DMS153 (cell line): Measurements from ENCODE around the gene TGFBRAP1.
"Not testable (repeated sequence)": the region's sequence is repeated elsewhere in the genome, so short reads cannot be mapped to it uniquely, and the experiment has no call there.

Experiments
- DNase-seq: peaks from one replicate; lab custom pipeline; 2025; lab: John Stamatoyannopoulos, UW

TGFBRAP1 gene

DNA sequence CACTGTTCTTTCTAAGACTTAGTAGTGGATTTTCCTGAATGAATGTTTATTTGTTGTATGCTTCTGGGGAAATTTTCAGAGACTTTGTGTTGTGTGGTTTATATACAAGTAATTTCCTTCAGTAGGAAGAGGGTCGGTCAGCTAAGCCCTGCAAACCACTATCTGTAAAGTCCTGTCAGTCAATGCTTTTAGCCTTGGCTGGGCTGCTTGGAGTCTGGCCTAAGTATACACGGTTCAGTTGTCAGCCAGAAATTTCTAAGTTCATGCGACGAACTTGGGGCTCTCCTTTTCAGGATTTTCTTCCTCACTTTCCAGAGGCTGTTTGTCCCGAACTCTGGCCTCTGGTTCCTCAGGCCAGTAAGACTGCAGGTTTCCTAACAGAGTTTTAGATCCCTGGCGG, 29.1 kb upstream of the TGFBRAP1 start:
- no peak for DNase-seq

DNA sequence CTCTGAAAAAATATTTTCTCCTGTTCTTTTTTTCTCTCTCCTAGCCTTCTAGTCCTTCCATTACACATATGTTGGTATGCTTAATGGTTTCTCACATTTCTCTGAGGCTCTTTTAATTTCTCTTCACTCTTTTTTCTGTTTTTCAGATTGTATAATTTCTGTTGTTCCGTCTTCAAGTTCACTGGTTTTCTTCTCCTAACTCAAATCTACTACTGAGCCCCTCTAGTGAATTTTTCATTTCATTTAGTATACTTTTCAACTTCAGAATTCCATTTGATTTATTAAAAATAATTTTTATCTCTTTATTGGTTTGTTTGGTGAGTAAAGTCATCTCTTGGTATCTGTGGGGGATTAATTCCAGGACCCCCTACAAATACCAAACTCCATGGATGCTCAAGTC, 27.6 kb upstream of the TGFBRAP1 start:
- DNase-seq, result no peak

DNA sequence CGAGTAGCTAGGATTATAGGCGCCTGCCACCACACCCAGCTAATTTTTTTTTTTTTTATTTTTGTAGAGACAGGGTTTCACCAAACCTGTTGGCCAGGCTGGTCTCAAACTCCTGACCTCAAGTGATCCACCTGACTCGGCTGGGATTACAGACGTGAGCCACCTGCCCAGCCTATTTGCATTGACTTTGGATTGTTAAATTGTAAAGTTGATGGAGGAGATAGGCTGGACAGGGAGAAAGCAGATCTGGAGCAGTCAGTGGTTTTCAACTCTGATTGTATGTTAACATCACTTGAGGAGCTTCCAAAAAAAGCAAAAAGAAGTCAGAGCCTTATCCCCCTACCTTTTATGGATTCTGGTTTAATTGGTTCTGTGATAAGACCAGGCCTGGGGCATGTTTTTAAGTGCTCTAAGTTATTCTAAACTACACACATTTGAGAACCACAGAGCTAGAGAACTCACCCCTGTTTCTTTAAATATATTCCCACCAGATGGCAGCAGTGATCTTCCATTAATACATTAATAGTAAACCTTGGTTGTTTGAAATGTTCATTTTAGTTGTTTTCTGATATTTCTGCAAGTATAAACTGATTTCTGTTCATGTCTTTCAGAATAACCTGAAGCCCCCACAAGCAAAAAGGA, 15.3 kb upstream of the TGFBRAP1 start:
- DNase-seq, result no peak

DNA sequence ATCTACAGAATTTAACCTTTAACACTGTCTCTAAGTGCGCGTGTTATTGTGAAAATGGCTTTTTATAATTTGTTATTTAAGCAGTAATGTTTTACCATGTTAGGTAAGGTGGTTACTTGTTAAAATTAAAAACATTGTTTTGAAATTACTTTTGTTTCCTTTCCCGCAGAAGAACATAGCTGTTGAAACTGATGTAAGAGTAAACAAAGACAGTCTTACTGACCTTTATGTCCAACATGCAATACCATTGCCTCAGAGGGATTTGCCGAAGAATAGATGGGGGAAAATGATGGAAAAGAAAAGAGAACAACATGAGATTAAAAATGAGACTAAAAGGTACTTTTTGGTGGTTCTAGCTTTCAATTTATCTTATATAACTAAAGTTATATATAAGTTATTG, 9.9 kb upstream of the TGFBRAP1 start:
- DNase-seq, result no peak

DNA sequence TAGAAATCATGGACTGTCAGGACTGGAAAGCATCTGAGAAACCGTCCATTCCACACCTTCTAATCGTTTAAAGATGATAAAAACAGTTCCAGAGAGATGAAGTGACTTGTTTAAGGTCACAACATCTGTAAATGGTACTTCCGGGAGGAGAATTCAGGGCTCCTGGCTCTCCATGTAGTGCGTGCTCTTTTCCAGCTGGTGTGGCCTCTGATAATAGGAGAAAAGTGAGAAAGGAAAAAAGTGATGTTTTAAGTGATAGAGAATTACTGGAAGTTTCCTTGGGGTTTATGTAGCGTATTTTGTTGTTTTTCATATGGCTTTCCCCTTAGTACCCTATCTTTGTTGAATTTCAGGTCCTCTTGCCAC, 8.5 kb upstream of the TGFBRAP1 start:
- DNase-seq, result no peak

DNA sequence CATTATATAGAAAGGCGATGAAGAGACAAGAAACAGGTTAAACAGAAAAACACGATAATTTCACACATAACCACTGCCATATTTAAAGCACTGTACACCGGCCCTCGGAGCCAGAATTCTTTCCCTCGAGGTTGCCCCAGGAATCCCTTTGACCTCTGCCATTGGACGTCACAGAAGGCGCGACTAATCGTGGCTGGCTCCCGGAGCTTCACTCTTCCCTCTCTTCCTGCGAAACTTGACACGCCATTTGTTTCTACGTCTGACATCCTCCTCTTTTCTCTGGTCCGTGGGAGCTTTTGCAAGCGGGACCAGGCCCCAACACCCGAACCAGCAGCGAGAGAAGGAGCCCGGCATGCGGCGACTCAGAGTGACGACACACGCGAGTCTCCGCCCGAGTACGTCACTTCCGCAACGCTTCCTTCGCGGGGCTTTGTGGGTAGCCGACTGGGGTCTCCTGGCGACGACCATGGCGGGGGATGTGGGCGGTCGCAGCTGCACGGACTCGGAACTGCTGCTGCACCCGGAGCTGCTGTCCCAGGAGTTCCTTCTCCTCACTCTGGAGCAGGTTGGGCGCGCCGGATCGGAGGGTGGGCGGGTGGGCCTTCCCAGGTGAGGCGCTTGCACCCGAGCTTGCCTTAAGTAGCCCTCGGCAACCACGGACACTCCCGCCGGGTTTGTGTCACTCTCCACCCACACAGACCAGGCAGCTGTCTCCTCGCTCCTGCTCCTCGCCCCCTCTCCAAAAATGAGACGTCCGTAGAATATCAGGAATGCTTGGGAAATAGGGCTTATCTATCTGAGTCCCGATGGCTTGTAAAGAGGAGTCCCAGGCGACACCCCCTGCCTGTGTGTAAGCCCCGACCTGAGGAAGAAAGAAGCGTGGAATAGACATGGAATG, 7.8 kb upstream of the TGFBRAP1 start, which contains the start of gene C2orf49:
Gene C2orf49, plus strand, starts transcription at position 419 of the 898 bp plus-strand sequence. Its CDS starts 48 bp downstream, at position 467.
- DNase-seq, result peak; percentile 74

DNA sequence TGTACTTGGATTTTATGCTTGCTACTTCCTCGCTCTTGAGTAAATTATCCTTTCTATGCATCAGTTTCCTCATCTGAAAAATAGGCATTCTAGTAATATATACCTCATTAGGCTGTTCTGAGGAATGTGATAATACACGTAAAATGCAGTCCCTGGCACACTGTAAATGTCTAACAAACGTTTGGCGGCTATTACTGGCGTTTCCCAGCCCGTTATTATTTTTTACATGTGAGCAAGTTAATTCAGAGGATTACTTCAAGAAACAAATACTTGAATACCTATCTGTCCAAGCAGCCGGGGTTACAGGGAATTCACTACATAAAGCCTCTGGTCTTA, 7.2 kb upstream of the TGFBRAP1 start:
- no peak for DNase-seq

DNA sequence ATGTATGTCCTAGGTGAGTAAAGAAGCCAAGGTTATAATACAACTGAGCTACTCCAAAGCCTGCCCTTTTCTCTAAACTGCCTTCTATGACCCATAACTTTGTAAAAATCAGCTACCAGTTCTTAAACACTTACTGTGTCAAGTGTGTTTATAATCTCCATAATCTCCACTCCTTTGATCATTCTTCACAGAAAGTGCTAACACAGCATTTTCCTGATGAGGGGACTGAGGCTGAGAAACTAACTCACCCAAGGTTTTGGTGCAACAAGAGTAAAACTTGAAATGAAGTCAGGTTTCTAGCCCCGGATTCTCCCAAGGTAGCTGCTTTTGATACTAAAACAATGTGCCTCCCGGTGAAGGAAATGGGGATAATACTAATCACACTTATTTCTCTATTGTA, 5.9 kb upstream of the TGFBRAP1 start:
- no peak for DNase-seq

DNA sequence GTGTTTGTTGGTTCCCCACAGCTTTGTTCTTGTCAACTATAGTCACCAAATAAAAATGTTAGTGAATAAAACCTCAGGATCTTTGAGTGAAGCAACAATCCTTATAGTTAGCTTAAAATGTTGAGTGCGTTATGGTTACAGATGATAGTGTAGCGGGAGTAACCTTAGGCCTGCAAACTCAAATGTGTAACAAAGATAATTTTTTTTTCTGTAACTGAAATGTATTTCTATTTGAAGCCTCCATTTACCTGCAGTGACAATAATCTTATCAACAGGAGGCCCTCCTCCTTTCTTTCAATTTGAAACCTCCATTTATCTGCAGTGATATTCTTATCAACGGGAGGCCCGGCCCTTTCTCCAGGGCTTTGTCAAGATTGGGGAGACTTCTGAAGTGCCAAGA, 4.7 kb upstream of the TGFBRAP1 start:
- no peak for DNase-seq

DNA sequence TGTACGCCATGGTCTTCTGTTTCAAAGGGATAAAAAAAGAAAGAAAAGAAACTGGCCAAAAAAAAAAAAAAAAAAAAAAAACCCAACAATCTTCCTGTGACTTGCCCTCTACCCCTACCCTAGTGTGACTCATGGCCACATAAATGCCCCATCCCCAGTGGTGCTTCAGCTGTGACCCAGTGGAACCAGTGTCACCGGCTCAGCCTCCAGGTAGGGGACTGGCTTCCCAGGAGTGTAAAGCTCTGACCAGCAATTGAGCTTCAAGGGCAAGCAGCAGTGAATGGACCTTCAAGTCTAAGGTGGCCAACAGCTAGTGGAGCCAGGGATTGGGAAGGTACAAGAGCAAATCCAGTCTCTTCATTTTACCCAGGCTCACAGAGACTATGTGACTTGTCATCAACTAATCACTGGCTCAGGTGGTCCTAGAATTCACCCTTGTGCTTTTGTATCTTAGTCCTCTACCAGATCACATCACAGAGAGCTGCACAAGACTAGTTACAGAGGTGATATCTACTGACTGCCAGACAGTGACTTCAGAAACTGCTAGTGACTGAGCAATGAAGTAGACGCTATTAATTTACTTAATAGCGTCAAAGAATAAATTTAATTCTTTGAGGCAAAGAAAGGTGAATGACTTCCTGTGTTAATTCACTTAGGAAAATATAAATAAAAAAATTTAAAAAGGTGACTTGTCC, 1.3 kb upstream of the TGFBRAP1 start:
- no peak for DNase-seq

DNA sequence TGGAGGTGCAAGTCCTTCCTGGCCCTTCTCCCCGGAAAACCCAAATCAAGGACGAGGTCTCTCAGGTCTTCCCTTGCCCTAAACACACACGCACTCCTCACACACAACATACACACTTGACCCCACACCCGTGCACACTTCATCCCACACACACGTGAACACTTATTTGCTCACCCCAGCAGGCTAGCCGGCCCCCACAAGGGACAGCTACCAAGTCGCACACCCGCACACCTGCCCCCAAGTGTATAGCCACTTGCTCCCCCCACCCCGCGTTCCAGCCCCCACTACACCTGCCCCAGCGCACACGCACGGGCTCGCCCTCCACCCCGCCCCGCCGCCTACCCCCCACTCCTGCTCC, 359 bp downstream of the TGFBRAP1 start:
- DNase-seq, result no peak

DNA sequence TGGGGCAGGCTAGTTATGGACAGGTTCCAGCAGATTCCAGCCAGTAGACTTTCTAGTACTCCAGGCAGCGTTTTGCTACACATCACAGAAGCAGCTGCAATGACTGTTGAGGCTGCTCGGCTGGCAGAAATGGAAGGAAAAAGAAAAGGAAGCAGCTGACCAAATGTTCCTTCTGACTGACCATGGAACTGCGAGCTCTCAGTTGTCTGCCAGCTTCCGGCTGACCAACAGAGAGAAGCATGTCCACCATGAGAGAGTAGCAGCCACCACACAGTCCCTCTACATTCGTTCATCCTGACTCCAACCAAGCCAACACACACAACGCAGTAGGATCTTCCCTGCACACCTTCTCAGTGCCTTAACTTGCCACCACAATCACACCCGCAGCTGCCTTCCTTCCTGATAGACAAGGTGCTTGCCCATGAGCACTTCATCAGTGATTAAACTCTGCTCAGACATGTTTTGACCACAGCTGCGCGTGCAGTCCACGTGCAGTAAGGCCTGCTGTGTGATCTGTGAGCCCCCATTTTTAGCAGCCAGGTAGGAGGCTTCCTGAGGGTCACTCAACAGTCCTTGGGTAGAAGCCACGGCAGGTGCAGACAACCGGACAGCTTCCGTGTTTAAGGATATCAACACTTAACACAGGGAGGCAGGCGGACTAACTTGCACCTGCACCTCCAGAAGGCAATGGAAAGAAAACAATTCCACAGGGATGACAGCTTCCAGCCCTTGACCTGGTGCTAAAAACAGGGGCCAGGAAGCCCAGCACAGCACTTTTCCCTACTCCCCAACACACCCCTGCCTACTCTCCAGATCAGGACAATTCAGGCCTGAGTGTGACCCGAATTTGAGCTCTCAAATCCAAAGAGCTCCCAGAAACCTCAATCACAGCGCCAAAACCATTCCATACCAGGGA, 996 bp downstream of the TGFBRAP1 start:
- DNase-seq, result peak; percentile 44

DNA sequence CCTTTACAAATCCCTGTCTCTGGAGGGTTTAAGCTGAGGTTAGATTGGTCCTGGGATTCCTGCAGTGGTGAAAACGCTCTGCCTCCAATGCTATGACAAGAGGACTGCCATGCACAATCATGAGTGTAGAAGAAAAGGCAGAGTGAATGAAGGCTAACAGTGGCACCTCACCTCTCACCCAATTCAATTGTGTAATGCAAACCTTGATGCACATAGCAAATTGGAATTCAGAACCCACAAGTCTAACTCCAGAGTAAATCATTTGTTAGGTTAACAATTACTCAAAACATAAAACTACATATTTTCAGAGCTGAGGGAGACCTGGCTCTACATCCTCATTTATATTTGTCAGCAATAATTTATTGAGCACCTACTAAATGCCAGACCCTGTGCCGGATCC, 1.8 kb downstream of the TGFBRAP1 start:
- DNase-seq, result no peak

DNA sequence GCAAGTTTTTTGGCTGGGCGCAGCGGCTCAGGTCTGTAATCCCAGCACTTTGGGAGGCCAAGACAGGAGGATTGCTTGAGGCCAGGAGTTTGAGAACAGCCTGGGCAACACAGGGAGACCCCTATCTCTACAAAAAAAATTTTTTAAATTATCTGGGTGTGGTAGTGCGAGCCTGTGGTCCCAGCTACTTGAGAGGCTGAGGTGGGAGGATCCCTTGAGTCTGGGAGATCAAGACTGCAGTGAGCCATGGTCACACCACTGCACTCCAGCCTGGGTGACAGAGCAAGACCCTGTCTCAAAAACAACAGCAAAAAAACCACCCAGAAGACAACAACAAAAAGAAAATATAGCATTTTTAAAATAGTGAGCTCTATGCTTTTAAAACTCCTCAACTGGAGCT, 2.3 kb downstream of the TGFBRAP1 start:
- DNase-seq, result not testable (repeated sequence)

DNA sequence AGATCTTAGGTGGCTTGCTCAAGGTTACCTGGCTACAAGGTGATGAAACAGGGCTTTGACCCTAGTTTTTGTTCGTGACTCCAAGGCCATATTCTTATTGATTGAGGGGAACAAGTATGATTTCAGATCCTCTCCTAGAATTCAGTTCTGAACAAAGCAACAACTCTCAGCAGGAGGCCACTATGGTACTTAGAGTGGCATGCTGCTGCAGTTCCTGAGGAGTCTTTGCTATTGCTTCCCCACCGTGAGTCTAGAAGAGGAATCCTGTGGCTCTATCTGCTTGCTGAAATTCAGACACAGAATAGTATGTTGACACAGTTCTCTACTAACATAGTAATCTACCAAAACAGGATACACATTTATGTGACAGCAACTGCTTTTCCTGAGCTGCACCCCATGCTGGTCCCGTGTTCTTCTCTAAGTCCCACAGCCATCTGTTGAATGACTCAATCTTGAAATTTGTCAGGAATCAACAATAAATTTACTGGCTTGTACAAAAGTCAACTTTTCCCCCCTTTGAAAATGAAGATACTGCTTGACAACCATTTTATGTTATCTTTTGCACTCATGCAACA, 4.1 kb downstream of the TGFBRAP1 start:
- no peak for DNase-seq

DNA sequence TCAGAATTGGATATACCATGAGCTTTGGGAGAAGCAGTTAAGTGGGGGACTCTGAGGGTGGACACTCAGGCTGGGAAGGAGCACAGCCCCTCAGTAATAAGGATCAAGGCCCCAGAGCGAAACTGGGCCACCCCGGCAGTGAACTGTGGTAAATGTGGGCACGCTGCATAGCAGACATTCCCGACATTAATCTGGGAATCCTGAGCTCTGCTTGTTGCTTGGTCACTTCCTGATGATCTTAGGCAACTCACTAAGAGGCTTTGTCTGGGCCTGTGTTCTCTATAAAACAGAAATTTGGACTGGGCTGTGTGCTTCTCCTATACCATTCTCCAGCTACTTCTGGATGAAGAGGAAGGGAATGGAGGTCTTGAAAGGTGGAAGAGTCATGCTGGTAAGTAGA, 4.8 kb downstream of the TGFBRAP1 start:
- DNase-seq, result no peak

DNA sequence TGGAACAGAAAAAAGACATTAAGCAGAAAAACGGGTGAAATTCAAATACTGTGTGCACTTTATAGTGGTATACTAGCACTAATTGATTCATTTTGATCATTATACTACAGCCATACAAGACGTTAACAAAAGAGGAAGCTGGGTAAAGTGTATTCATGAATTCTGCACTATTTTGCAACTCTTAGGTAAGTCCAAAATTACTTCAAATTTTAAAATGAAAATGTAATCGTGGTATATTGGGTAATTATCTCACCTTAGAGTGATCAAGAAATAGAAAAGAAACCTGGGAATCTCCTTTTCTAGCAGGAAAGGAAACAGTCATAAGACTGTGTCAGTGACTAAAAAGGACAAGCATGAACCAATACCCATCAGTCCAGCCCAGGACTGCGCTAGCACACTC, 5.4 kb downstream of the TGFBRAP1 start:
- DNase-seq, result no peak

DNA sequence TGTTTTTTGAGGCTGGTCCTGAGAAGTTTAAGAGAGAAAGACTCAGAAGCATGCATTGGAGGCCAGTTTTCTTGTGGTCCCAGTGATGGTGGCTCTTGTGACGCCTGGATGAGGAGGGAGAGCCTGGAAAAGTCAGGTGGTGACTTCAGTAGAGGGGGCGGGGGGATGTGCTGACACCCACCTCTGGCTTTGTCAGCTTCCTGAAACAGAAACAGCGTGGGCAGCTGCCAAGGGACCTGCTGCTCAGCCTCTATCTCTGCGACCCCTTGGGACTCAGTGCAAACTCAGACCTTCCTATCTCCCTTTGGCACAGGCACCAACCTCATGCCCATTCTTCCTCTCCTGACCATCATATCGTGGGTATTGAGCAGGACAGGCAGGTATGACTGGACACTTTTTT, 6.4 kb downstream of the TGFBRAP1 start:
- DNase-seq, result no peak

DNA sequence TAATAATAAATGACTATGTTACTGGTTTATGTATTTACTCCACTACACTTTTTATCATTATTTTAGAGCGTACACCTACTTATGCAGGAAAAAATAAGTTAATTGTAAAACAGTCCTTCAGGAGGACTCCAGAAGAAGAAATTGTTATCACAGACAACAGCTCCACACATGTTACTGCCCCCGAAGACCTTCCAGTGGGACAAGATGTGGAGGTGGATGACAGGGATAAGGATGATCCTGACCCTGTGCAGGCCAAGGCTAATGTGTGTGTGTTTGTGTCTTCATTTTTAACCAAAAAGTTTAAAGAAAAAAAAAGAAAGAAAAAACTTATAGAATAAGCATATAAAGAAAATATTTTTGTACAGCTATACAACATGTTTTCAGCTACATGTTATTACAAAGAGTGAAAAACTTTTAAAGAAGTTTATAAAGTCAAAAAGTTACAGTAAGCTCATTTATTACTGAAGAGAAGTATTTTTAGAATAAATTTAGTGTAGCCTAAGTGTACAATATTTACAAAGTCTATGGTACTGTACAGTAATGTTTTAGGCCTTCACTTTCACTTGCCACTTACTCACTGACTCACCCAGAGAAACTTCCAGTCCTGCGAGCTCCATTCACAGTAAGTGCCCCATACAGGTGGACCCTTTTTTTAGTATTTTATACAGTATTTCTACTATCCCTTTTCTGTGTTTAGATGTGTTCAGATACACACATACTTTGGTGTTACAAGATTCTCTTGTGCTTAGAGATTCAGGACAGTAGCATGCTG, 7.5 kb downstream of the TGFBRAP1 start:
- no peak for DNase-seq

DNA sequence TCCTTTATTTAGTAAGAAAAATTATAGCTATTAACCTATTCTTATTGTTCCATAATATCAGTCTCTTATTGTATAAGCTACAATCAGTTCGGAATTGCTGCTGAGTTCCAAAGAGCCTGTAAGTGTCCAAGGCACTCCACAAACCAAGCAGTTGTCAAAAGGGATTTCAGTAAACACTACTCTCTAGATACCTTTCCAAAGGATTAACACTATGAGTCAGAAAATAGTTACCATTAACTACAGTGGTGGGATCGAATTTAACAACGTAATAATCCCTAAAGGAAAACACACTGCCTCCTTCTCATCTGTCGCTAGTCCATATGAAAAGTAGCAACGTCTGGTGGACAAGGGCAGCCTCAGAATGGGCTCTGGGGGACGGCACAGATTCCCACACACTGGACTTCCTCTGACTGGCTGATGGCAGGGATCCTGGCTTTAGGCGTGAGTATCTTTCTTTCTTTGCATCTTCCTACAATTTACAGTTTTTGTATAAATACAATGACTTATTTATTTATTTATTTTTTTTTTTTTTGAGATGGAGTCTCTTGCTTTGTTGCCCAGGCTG, 8.8 kb downstream of the TGFBRAP1 start:
- DNase-seq, result no peak

DNA sequence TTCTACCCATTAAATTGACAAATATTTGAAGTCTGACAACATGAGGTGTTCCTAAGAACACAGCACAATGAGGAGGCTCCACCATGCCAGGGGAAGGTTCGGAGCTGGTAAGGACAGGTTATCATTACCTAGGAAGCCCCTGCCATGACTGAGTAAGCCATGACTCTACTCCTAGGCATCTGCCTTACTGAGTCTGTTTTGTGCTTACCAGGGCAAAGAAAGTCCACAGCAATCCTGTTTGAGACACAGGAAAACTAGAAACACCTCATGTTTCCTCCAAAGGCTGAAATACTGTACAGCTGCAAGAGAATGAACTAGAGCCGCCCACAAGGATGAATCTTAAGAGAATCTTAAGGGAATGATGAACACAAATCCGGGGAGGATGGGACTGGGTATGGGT, 11.6 kb downstream of the TGFBRAP1 start:
- DNase-seq, result no peak
